HepG2 (cell line): ENCODE measurements around the gene FGA. TPM values are rescaled to one million over a fixed set of nuclear protein-coding genes. Genes with fewer than 3 reads are reported as not detected.

Experiments
- ARNT2 ChIP-seq: sonication (generic); formaldehyde crosslinking; IDR thresholded peaks from 2 replicates; pipeline ENCODE4 v1.8.0; 2022; ENCODE audit warnings: mild to moderate bottlenecking, low read depth, missing genetic modification reagents, moderate library complexity
- EZH2 ChIP-seq: conservative IDR thresholded peaks from 2 replicates; pipeline ENCODE4 v1.6.1; 2012; ENCODE audit warnings: mild to moderate bottlenecking, low read depth, low read length, moderate library complexity
- ISL2 ChIP-seq: sonication (generic); formaldehyde crosslinking; IDR thresholded peaks from 2 replicates; pipeline ENCODE4 v1.5.0; 2020; ENCODE audit warnings: missing genetic modification reagents
- RXRB ChIP-seq: IDR thresholded peaks from 2 replicates; pipeline ENCODE4 v1.6.1; 2016; ENCODE audit warnings: borderline replicate concordance, missing genetic modification reagents, missing compliant biosample characterization
- TRIM22 ChIP-seq: fragments of 450-650 bp; IDR thresholded peaks from 2 replicates; pipeline ENCODE4 v1.6.1; 2017
- U2AF1 ChIP-seq: fragments of 200-400 bp; formaldehyde crosslinking; optimal IDR thresholded peaks from 2 replicates; pipeline ENCODE3; 2017; ENCODE audit warnings: mild to moderate bottlenecking, low read depth, low read length
- ZNF441 ChIP-seq: sonication (generic); formaldehyde crosslinking; IDR thresholded peaks from 2 replicates; pipeline ENCODE4 v1.7.0; 2021; ENCODE audit warnings: missing genetic modification reagents, borderline replicate concordance
- ZNF629 ChIP-seq: sonication (generic); formaldehyde crosslinking; conservative IDR thresholded peaks from 2 replicates; pipeline ENCODE4 v1.5.0; 2020; ENCODE audit warnings: missing genetic modification reagents
- polyA plus RNA-seq, 8 experiments: library from polyadenylated mRNA; depleted of rRNA in 3 of 8; stranded (reverse) in 7 of 8; unstranded in 1 of 8; fragments of >200 nt; fragmentation: Illumina TruSeq in 4 of 8; extraction: Trizol in 4 of 8; gene quantifications; 2 replicates each; pipeline versions ENCODE4 v1.2.1 to v1.2.3, GENCODE V29; 2011 to 2016; ENCODE audit warnings: low read depth in 4 of 8, missing spikeins in 1 of 8, mixed read lengths in 1 of 8; ENCODE audit not compliant: insufficient read depth in 1 of 8
- total RNA-seq, 5 experiments: library from RNA; depleted of rRNA; stranded (reverse); fragments of >200 nt; fragmentation: Illumina TruSeq; extraction: Trizol; gene quantifications; 2 replicates each; pipeline ENCODE4 v1.2.3, GENCODE V29; 2016; ENCODE audit warnings: low read depth in 1 of 5
- TF ChIP-seq, protein P1 (sequence below), 2 experiments: fragments of 450-650 bp in 1 of 2; sonication (generic) in 1 of 2; formaldehyde crosslinking in 1 of 2; IDR thresholded peaks; 2 replicates each; pipeline versions ENCODE4 v1.6.1 to v1.8.0; 2016 to 2022; ENCODE audit warnings: antibody characterized with exemption in 1 of 2, mild to moderate bottlenecking in 1 of 2, missing genetic modification reagents in 1 of 2
- TF ChIP-seq, protein P2 (sequence below): sonication (generic); formaldehyde crosslinking; IDR thresholded peaks from 2 replicates; pipeline ENCODE4 v1.5.1; 2020; ENCODE audit warnings: mild to moderate bottlenecking, missing genetic modification reagents, borderline replicate concordance
- TF ChIP-seq, protein P3 (sequence below): sonication (generic); formaldehyde crosslinking; IDR thresholded peaks from 2 replicates; pipeline ENCODE4 v1.5.1; 2020; ENCODE audit warnings: missing genetic modification reagents, mild to moderate bottlenecking, borderline replicate concordance

The FGA gene
- total and polyA plus RNA-seq, 2 of the 13 experiments (the other 11 are each of a cell fraction or from before 2014, with no cell fraction given): 640 to 1,523 TPM

DNA sequence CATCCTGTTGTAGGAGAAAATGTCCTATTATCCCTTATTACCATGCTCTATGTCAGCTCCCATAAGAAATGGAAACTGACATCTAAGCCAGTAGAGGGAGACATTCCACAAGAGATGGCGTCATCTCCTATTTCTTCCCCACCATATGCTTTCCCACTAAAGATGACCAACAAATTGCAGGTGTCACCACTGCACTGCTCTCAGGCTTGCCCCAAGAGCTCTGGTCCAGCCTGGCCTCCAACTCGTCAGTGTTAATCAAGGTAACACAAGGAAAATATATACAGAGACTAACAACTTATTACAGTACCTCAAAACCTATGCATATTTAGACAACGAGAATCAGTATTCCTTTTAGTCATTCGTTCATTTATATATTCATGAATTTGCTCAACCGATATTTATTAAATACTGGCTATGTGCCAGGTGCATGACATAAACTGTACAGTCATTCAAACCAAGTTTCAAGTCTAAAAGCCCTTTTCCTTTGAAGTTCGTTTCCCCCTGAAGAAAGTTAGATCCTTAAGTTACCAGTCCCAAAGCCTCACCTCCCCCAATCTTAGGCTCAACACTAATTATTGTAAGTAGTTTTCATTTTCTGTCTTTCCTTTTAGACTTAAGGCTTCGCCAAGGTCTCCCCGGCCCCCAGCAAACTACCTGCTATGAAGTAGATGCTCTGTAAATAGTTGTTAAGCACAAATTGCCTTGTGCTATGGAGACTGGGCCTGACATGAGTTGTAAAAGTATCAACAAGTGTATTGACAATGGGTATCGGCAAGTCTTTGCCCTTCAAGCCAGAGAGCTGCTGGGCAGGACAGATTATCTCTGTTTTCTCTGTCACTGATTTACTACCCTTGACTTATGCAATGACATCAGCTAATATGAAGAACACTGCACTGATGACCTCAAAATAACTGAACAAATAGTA is 30.8 kb downstream of the FGA start (continued):
- TF ChIP-seq, protein P1, sequence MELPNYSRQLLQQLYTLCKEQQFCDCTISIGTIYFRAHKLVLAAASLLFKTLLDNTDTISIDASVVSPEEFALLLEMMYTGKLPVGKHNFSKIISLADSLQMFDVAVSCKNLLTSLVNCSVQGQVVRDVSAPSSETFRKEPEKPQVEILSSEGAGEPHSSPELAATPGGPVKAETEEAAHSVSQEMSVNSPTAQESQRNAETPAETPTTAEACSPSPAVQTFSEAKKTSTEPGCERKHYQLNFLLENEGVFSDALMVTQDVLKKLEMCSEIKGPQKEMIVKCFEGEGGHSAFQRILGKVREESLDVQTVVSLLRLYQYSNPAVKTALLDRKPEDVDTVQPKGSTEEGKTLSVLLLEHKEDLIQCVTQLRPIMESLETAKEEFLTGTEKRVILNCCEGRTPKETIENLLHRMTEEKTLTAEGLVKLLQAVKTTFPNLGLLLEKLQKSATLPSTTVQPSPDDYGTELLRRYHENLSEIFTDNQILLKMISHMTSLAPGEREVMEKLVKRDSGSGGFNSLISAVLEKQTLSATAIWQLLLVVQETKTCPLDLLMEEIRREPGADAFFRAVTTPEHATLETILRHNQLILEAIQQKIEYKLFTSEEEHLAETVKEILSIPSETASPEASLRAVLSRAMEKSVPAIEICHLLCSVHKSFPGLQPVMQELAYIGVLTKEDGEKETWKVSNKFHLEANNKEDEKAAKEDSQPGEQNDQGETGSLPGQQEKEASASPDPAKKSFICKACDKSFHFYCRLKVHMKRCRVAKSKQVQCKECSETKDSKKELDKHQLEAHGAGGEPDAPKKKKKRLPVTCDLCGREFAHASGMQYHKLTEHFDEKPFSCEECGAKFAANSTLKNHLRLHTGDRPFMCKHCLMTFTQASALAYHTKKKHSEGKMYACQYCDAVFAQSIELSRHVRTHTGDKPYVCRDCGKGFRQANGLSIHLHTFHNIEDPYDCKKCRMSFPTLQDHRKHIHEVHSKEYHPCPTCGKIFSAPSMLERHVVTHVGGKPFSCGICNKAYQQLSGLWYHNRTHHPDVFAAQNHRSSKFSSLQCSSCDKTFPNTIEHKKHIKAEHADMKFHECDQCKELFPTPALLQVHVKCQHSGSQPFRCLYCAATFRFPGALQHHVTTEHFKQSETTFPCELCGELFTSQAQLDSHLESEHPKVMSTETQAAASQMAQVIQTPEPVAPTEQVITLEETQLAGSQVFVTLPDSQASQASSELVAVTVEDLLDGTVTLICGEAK (IDR thresholded peaks at IDR 0.05): no peak
- TF ChIP-seq, protein P1 (CRISPR knock-in tag; IDR thresholded peaks at IDR 0.05): no peak; the same call in 1 of the 2 replicates
- no peak for TF ChIP-seq TRIM22
- peak; percentile 54; the same call in 1 of the 2 replicates for TF ChIP-seq ZNF629
- peak; percentile 98 for TF ChIP-seq RXRB (CRISPR knock-in tag)
- TF ChIP-seq ZNF441 (CRISPR knock-in tag): peak; percentile 56; the same call in 1 of the 2 replicates
- TF ChIP-seq ISL2 (CRISPR knock-in tag): peak; percentile 99
- TF ChIP-seq, protein P2, sequence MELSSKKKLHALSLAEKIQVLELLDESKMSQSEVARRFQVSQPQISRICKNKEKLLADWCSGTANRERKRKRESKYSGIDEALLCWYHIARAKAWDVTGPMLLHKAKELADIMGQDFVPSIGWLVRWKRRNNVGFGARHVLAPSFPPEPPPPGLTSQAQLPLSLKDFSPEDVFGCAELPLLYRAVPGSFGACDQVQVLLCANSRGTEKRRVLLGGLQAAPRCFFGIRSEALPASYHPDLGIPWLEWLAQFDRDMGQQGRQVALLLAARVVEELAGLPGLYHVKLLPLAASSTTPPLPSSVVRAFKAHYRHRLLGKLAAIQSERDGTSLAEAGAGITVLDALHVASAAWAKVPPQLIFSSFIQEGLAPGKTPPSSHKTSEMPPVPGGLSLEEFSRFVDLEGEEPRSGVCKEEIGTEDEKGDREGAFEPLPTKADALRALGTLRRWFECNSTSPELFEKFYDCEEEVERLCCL: no peak
- no peak for TF ChIP-seq EZH2
- TF ChIP-seq, protein P3, sequence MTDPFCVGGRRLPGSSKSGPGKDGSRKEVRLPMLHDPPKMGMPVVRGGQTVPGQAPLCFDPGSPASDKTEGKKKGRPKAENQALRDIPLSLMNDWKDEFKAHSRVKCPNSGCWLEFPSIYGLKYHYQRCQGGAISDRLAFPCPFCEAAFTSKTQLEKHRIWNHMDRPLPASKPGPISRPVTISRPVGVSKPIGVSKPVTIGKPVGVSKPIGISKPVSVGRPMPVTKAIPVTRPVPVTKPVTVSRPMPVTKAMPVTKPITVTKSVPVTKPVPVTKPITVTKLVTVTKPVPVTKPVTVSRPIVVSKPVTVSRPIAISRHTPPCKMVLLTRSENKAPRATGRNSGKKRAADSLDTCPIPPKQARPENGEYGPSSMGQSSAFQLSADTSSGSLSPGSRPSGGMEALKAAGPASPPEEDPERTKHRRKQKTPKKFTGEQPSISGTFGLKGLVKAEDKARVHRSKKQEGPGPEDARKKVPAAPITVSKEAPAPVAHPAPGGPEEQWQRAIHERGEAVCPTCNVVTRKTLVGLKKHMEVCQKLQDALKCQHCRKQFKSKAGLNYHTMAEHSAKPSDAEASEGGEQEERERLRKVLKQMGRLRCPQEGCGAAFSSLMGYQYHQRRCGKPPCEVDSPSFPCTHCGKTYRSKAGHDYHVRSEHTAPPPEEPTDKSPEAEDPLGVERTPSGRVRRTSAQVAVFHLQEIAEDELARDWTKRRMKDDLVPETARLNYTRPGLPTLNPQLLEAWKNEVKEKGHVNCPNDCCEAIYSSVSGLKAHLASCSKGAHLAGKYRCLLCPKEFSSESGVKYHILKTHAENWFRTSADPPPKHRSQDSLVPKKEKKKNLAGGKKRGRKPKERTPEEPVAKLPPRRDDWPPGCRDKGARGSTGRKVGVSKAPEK: no peak
- TF ChIP-seq U2AF1: no peak
- TF ChIP-seq ARNT2 (CRISPR knock-in tag): 0 out of 2 replicates have a peak, but pooled peaks have one; percentile 13
